ENCODE results near the gene KICS2. TPM values are rescaled to one million over a fixed set of nuclear protein-coding genes. Genes with fewer than 3 reads are reported as not detected.

The KICS2 gene
- total and polyA plus RNA-seq, 2 of the 8 experiments (the other 6 are each of a cell fraction or from before 2014, with no cell fraction given) = 5.6 to 9.5 TPM

GRCh38 chr12:64181430-64182291 lies 40.4 kb downstream of the KICS2 start:
- Histone ChIP-seq H3K14ac (ENCODE audit: insufficient read length) (no peak overlapping the region), H3K56ac (replicated peaks; ENCODE audit: insufficient read length, low read depth, low read length) (no peak overlapping the region), H3K79me2 (ENCODE audit: control insufficient read depth in 1 of 2, insufficient read depth in 2 of 2, low read length in 2 of 2) (no peaks in the 10 kb centered on the region), H3K4me3 (ENCODE audit: extremely low read depth in 1 of 4, insufficient read depth in 2 of 4, low read depth in 3 of 4, low read length in 4 of 4) (no peak overlapping the region), H2AK5ac (ENCODE audit: low read depth, low read length) (no peak overlapping the region), H3K9me3 (ENCODE audit: insufficient read depth in 2 of 2, low read depth in 1 of 2, low read length in 1 of 2) (no peaks in the 10 kb centered on the region), H4K91ac (replicated peaks; ENCODE audit: insufficient read length, low read length) (no peak overlapping the region), H3K79me1 (ENCODE audit: low read depth, low read length) (no peaks in the 10 kb centered on the region), H3K9ac (replicated peaks in 1 of 4; ENCODE audit: extremely low read depth in 1 of 4, low read depth in 3 of 4, low read length in 3 of 4) (no peak overlapping the region), H2AFZ (ENCODE audit: low read length) (no peak overlapping the region), H3K27me3 (replicated peaks in 1 of 4; ENCODE audit: control insufficient read depth in 3 of 4, extremely low read depth in 1 of 4, insufficient read depth in 3 of 4, low read length in 3 of 4) (no peaks in the 10 kb centered on the region), H2BK5ac (ENCODE audit: low read depth, low read length) (no peak overlapping the region), H3K23ac (ENCODE audit: insufficient read length) (no peak overlapping the region), H2BK120ac (replicated peaks; ENCODE audit: low read depth, low read length) (no peak overlapping the region), H3K4me2 (ENCODE audit: insufficient read depth in 1 of 2, low read depth in 2 of 2, low read length in 2 of 2) (no peak overlapping the region), H3K4ac (replicated peaks; ENCODE audit: insufficient read length, low read depth, low read length) (no peak overlapping the region), H2BK12ac (ENCODE audit: low read depth, low read length) (no peak overlapping the region), H4K8ac (ENCODE audit: extremely low read depth, insufficient read depth, low read length) (no peak overlapping the region), H3K18ac (ENCODE audit: extremely low read depth, low read length) (no peak overlapping the region), H4K5ac (ENCODE audit: insufficient read length, low read depth, low read length) (no peak overlapping the region), H3K23me2 (ENCODE audit: low read depth, low read length) (no peaks in the 10 kb centered on the region), H3K4me1 (replicated peaks in 1 of 4; ENCODE audit: control insufficient read depth in 3 of 4, insufficient read depth in 4 of 4, low read length in 3 of 4) (no peaks in the 10 kb centered on the region; a peak in 1 of 7 replicates), H2BK15ac (ENCODE audit: low read length) (no peak overlapping the region), H4K20me1 (replicated peaks in 1 of 2; ENCODE audit: control insufficient read depth in 1 of 2, insufficient read depth in 2 of 2, low read length in 2 of 2) (no peaks in the 10 kb centered on the region), H3K27ac (ENCODE audit: low read depth, low read length) (no peak overlapping the region), H2BK20ac (ENCODE audit: low read length) (no peak overlapping the region), H3K36me3 (ENCODE audit: control insufficient read depth in 2 of 4, insufficient read depth in 4 of 4, low read length in 3 of 4) (no peaks in the 10 kb centered on the region)
- TF ChIP-seq CTCF (IDR thresholded peaks at IDR 0.05; ENCODE audit: control extremely low read depth in 1 of 3, insufficient read depth in 1 of 3, low read depth in 1 of 3, low read length in 3 of 3) (peak; percentile 15 to 70 (median 67)), BCL11A (IDR thresholded peaks at IDR 0.05; ENCODE audit: low read depth in 2 of 2, low read length in 2 of 2) (no peak), RAD21 (IDR thresholded peaks at IDR 0.05 in 1 of 2, conservative IDR thresholded peaks at IDR 0.05 in 1 of 2; ENCODE audit: low read depth in 2 of 2, low read length in 2 of 2) (peak; percentile 77 to 81)
- WGBS, 2 experiments (ENCODE audit: extremely low coverage in 1 of 2, insufficient coverage in 1 of 2, insufficient read length in 1 of 2, insufficient replicate concordance in 2 of 2, low coverage in 1 of 2, low lambda C conversion rate in 2 of 2, missing lambda C conversion rate in 1 of 2) = 65% methylated on average over 3 of the region's 3 CpGs; no CpG with 5 or more reads in 1 of the 2 experiments
- ChIA-PET CTCF (ENCODE audit: partially characterized antibody) (interaction anchor here (0.6 to 3.2 kb wide), 24 partner anchors 9 to 1316 kb away, joined by 3 to 17 read pairs (median 4); partner anchors contain the start of gene SRGAP1), POLR2A (ENCODE audit: partially characterized antibody) (interaction anchor here (0.5 to 1.1 kb wide), 3 partner anchors 23 to 292 kb away, joined by 3 read pairs; no protein-coding TSS in a partner anchor)
- FAIRE-seq (peak; percentile 55), DNase-seq (ENCODE audit: low read depth in 1 of 2, low spot score in 2 of 2) (no peak)
